Suprapubic skin (tissue), 3 donors: ENCODE data around the gene COIL.

ENCODE experiments used
- CTCF ChIP-seq, 2 donors: fragments of 200-600 bp in 1 of 2; fragments of 450-650 bp in 1 of 2; sonication (generic) in 1 of 2; IDR thresholded peaks; one replicate each; pipeline ENCODE4 v1.5.1; 2016 to 2019; ENCODE audit warnings: antibody characterized with exemption in 2 of 2, mild to moderate bottlenecking in 1 of 2, moderate library complexity in 1 of 2
- POLR2AphosphoS5 ChIP-seq, 3 donors: sonication (generic); formaldehyde crosslinking; IDR thresholded peaks; one replicate each; pipeline ENCODE4 v1.6.1; 2017; ENCODE audit warnings: antibody characterized with exemption in 3 of 3

DNA sequence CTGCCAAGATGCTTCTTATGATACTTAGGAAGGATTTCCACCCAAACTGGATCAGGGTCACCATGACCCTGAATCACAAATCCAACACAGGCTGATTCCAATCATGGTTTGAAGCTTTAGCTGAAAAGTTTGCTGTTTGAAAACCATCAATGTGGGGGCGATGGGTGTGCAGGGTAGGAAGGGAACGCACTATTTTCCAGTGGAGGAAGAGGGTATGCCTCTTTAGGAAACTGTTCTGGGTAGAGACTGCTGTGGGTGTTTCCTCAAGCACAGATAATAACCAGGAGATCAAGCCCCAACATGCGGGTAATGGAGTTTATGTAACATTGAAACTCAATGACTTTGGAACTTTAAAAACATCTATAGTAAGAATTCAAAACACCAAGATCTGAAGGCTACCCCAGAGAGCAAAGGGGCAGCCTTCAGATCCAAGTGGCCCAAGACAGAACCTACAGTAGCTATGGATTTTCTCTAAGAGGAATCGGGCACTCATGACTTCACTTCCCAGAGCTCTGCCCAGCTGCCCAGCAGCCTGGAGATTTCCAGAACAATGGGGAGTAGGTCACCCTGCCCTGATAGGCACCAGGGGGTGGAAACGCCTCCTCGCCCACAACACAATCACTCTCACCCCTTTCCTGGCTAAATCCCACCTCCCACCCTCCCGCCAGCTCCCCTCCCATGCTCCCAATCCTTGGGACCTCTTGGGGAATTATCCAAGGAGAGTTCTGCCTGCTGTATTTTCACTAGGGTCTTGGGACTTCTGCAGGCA, 69.8 kb downstream of the COIL start:
- no peak for TF ChIP-seq CTCF (IDR thresholded peaks at IDR 0.05)
- no peak for TF ChIP-seq POLR2AphosphoS5 (IDR thresholded peaks at IDR 0.05)
